KBM-7 (cell line): ENCODE results near the gene ARHGAP1.
"Not testable (repeated sequence)": the region's sequence is repeated elsewhere in the genome, so short reads cannot be mapped to it uniquely, and the experiment has no call there.

Source experiments
- DNase-seq: peaks from one replicate; pipeline ENCODE4 v3.0.0-alpha.2; 2015
- in situ Hi-C: fragments of 300-500 bp; cut with MboI; formaldehyde crosslinking; loops from 2 replicates; pipeline ENCODE4 v1.14.3; 2020; ENCODE audit warnings: low sequenced_read_pairs, low pct_unique_long_range_greater_than_20kb, mixed read lengths

ARHGAP1 gene

GRCh38 chr11:46677991-46678740 is 22.3 kb downstream of the ARHGAP1 start:
- DNase-seq = no peak
- in situ Hi-C loops = loop anchor here (25.0 kb wide), 1 partner anchor 484 kb away; no protein-coding TSS in a partner anchor

GRCh38 chr11:46677169-46677568 is 23.2 kb downstream of the ARHGAP1 start:
- no peak for DNase-seq
- in situ Hi-C loops = loop anchor here (25.0 kb wide), 1 partner anchor 485 kb away; no protein-coding TSS in a partner anchor

DNA sequence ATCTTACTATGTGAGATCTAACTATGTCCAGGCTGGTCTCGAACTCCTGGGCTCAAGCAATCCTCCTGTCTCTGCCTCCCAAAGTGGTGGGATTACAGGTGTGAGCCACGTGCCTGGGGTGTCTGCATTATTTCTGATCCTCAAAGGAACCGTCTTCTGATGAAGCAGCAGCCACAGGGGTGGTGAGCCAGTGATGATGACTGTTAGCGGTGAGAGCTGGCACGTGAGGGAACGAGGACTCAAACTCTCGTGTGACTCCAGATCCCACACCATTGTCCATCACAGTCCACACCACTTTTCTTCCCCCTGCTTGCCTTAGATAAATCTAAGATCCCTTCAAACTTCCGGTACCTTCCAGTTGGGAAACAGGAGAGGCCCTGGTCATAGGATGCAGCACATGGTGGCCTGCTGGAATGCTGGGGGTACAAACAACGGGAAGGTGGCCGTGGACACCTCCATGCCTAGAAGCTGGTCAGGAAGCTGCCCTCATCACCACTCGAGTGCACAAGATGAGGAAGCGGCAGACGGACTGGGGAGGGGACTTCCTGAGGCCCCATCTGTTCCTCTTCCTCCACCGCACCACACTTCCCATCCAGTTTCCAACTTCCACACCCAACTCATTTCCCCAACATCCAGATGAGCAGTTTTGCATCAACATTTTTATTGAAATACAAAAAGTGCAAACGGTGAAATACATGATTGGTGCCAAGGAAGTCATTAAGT is 23.8 kb downstream of the ARHGAP1 start:
- DNase-seq = peak; percentile 61

GRCh38 chr11:46675949-46676348 is 24.5 kb downstream of the ARHGAP1 start:
- in situ Hi-C loops = loop anchor here (25.0 kb wide), 1 partner anchor 486 kb away; no protein-coding TSS in a partner anchor
- no peak for DNase-seq

More for the DNA sequence above, 23.8 kb downstream of the ARHGAP1 start:
- in situ Hi-C loops = loop anchor here (25.0 kb wide), 1 partner anchor 486 kb away; no protein-coding TSS in a partner anchor

DNA sequence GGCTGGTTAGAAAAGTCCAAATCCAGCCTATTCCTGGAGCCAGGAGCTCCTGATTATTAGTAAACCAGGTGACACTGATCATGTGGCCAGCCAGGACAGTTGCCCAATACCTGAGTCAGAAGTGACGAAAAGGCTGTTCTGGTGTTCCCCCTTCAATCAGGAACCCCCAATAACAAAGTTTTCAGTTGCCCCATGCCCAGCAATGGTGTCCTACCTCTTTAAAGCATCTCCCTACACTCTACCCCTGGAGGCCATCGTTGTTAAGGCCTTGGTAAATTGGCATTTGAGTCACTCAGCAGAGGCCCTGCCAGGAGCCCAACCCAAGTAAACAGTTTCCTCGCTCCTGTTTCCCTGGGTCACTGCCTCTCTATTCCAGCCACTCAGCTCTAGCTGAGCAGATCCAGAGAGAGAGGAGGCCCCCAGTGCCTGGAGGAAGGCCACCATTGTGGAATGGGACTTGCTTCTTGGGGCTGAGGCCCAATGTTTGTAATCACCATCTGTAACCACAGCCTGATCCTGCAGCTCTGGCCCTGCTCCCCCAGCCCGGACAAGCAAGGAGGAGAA is 25.0 kb downstream of the ARHGAP1 start:
- in situ Hi-C loops = loop anchor here (25.0 kb wide), 1 partner anchor 487 kb away; no protein-coding TSS in a partner anchor
- no peak for DNase-seq

DNA sequence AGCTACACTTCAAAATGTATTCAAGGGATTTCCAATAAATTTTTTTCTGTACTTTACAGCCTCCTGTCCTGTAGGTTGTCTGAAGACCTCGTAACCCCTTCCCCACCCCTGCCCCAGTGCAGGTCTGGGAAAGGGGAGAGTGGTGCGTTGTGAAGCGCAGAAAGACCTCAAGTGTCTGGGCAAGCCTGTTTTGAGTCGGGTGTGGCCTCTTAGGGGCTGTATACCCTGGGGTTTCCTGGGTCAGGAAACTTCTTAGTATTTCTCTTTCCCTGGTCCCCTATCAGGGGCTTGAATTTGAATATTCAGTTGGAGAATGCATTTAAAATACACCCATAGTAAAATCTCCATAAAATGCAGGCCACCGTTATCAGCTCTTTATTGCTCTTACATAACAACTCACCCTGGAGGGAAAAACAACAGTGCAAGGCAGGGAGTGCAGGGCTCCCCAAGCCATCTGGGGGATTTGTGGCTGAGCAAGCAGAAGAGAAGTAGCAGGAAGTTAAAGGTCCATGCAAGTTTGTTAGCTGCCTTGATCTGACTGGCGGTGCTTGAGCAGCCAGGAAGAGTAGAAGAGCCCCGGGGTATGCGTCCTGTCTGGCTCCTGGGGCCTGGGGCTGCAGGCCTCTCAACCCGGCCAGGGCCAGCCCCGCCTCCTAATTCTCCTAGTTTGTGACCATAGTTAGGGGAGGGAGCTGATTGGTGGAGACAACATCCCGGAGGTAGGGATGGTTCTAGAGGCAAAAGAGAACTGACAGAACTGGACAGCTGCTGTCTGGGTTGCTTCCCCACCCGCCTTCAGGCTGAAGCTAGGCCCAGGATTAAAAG is 25.7 kb downstream of the ARHGAP1 start:
- DNase-seq = peak; percentile 75

DNA sequence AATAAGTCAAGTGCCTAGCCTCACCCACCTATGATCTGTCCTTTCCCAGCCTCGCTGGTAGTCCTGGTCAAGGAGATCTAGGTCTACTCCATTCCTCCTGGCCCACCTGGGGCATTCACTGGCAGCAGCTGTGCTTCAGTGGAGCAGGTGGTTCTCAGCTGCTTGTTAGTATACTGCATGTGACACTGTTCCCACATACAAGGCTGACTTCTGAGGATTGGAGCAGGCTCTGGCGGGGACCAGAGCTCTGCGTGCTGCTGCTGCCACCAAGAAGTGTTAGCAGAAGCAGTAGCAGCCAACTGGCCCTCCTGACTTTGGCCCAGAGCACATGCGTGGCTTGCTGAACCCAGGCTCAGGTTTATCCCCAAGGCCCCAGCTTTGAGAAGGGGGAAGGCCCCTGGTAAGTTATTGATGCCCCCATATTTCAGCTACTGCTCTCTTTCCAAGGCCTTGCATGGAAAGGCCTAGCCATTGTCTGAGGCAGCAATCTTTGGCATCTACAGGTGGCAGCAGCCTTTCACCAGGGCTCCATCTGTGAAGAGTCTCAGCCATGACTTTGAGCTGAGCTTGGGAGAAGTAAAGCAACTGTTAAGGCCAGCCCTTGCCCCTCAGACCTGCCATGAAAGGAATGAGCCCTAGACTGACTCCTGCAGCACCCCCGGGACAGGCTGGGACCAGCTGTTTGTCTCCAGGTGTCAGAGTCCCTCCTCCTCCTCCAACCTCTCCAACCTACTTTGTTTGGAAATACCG is 26.5 kb downstream of the ARHGAP1 start:
- DNase-seq = no peak
- in situ Hi-C loops = no loop called here

More for the DNA sequence above, 25.7 kb downstream of the ARHGAP1 start:
- in situ Hi-C loops = loop anchor here (25.0 kb wide), 1 partner anchor 488 kb away; no protein-coding TSS in a partner anchor

DNA sequence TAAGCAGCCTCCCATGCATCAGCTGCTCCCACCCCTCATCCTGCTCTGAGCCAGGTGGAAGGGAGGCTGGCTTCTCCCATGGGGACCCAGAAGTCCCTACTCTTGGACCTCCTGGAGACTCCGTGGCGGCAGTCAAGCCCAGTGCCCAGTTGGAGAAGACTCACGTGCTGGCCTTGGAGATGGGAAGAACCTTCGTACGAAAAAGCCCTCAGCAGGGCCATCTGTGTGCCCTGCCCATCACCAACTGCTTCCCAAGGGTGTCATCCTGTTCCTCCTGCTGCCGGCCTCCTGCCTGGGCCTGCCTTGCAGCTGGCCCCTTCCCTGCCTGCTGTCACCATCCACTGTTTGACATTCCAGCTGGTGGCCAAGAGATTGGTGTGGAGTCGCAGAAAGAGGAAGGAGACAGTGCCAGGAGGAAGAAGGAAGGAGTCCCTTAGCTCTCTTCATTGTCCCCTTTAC is 28.0 kb downstream of the ARHGAP1 start:
- no peak for DNase-seq
- in situ Hi-C loops = no loop called here

GRCh38 chr11:46671958-46672315 is 28.5 kb downstream of the ARHGAP1 start:
- no peak for DNase-seq
- in situ Hi-C loops = no loop called here

GRCh38 chr11:46670521-46670920 is 29.9 kb downstream of the ARHGAP1 start:
- in situ Hi-C loops, DNase-seq: not testable (repeated sequence)

GRCh38 chr11:46669711-46670139 is 30.7 kb downstream of the ARHGAP1 start:
- DNase-seq = peak; percentile 26
- in situ Hi-C loops = no loop called here

DNA sequence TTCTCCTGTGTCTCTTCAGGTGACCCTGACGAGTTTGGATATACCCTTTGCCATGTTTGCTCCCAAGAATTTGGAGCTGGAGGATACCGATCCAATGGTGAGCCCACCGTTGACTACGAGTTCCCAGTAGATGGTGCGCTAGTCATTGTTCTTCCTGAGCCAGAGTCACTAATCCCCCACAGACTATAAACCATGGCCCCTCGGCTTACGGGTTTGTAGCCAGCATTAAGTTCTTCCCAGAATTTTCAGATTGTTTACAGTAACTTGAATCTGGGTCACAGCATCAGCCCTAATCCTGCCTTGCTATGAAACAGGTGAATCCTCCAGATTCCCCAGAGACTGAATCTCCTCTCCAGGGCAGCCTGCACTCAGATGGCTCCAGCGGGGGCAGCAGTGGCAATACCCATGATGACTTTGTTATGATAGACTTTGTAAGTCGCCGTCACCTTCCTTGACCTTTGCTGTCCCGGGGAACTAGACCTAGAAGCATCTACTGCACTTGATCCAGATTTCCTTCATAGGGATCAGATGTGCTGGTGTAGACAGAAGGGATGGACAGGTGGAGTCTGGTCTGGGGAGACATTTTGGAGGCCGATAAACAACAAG is 31.8 kb downstream of the ARHGAP1 start:
- DNase-seq = no peak
- in situ Hi-C loops = no loop called here

DNA sequence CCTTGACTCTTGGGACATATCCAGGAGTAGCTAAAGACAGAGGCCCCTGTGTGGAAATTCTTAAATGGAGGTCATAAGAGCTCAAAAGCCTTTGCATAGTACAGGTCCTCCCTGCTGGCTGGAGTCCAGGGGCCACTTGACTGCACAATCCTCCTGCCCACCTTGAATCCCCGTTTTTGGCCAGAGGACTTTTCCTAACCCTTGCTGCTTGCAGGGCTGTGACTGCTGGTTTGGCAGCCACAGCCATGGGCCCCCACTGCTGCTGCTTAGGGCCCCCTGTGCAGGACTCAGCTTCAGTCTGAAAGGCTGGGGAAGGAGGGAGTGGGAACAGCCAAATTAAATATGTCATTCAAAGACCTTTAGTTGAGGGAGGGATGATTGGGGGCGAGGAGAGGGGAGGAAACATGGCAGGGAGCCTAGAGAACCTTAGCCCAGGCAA is 33.4 kb downstream of the ARHGAP1 start:
- DNase-seq = no peak
- in situ Hi-C loops = no loop called here

GRCh38 chr11:46666516-46666915 is 33.9 kb downstream of the ARHGAP1 start:
- in situ Hi-C loops = no loop called here
- no peak for DNase-seq

DNA sequence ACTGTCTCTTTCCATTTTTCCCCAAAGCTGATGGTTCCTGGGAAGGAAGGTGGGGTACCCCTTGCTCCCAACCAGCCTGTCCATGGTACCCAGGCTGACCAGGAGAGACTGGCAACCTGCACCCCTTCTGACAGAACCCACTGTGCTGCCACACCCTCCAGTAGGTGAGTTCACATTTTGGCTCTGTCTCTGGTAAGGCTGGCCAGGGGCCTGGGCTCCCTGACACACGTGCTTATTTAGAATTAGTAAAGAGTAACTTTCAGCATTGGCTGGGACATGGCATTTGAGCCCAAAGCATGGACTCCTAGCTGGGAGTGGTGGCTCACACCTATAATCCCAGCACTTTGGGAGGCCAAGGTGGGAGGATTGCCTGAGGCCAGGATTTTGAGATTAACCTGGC is 35.1 kb downstream of the ARHGAP1 start:
- DNase-seq = no peak
- in situ Hi-C loops = no loop called here

GRCh38 chr11:46664612-46665011 is 35.8 kb downstream of the ARHGAP1 start:
- in situ Hi-C loops = no loop called here
- DNase-seq = no peak

DNA sequence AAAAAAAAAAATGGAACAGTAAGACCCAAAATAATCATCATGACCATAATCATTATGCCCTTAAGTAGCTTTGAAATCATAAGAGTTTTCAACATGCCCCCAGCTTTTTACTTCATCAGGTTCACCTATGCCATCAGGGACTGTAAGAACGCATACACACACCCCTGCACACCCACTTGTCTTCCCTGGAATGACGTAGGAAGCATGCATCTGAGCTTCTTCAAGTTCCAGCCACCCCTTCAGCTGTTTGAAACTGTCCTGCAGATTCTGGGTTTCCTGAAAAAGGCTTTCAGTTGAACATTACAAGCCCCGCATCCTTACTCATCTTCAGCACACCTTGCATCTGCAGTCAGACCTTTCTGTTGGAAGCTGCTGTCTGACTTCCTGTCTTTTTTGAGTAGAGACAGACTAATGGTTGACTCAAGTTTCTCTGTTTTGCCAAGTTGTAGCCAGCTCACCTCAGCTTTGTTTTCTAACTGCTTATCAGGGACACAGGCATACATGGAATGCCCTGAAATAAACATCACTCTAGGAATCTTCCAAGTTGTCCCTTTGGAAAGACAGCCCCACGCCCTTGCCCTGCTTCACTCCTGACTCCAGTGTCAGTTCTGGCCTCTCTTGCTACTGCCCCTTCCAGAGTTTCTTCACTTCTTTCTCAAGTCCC is 37.0 kb downstream of the ARHGAP1 start:
- in situ Hi-C loops = no loop called here
- no peak for DNase-seq
